K562 (cell line): Measurements from ENCODE around the gene PRPSAP1. TPM values are rescaled to one million over a fixed set of nuclear protein-coding genes. Genes with fewer than 3 reads are reported as not detected.

Experiments used
- ARID3B ChIP-seq: fragments of 250-450 bp; sonication (Bioruptor Pico); IDR thresholded peaks from 2 replicates; pipeline ENCODE4 v1.4.0; 2020; ENCODE audit warnings: borderline replicate concordance
- BRD4 ChIP-seq: fragments of 200-600 bp; sonication (generic); IDR thresholded peaks from 2 replicates; pipeline ENCODE4 v1.6.1; 2017; ENCODE audit warnings: inconsistent platforms
- FUS ChIP-seq: fragments of 200-400 bp; formaldehyde crosslinking; optimal IDR thresholded peaks from 2 replicates; pipeline ENCODE3; 2017; ENCODE audit warnings: low read depth, low read length
- HMBOX1 ChIP-seq: sonication (generic); IDR thresholded peaks from 2 replicates; pipeline ENCODE4 v1.6.1; 2016
- HNRNPK ChIP-seq: fragments of 200-400 bp; formaldehyde crosslinking; IDR thresholded peaks from one replicate; pipeline ENCODE4 v1.6.1; 2018; ENCODE audit warnings: mild to moderate bottlenecking, low read depth, low read length; ENCODE audit not compliant: poor library complexity, severe bottlenecking
- KDM4B ChIP-seq, 2 experiments: fragments of 450-650 bp in 1 of 2; sonication (generic) in 1 of 2; IDR thresholded peaks; 2 replicates each; pipeline ENCODE4 v1.6.1; 2016 to 2017; ENCODE audit warnings: borderline replicate concordance in 2 of 2, antibody characterized with exemption in 1 of 2, low read depth in 1 of 2, mild to moderate bottlenecking in 1 of 2
- KLF1 ChIP-seq: fragments of 450-650 bp; IDR thresholded peaks from 2 replicates; pipeline ENCODE4 v1.6.1; 2016; ENCODE audit warnings: missing genetic modification characterization, missing compliant biosample characterization
- LARP7 ChIP-seq: fragments of 450-650 bp; IDR thresholded peaks from 2 replicates; pipeline ENCODE4 v1.6.1; 2016
- MAX ChIP-seq: sonication (generic); formaldehyde crosslinking; IDR thresholded peaks from 2 replicates; pipeline ENCODE4 v1.9.0; 2022; ENCODE audit warnings: mild to moderate bottlenecking, missing genetic modification reagents
- MYBL2 ChIP-seq, 2 experiments: fragments of 450-650 bp in 1 of 2; sonication (generic) in 1 of 2; formaldehyde crosslinking in 1 of 2; IDR thresholded peaks; 2 replicates each; pipeline versions ENCODE4 v1.6.1 to v1.8.1; 2017 to 2022; ENCODE audit warnings: borderline replicate concordance in 1 of 2, inconsistent platforms in 1 of 2, low read depth in 1 of 2, mild to moderate bottlenecking in 1 of 2, missing genetic modification reagents in 1 of 2, moderate library complexity in 1 of 2
- NFATC3 ChIP-seq: fragments of 450-650 bp; IDR thresholded peaks from 2 replicates; pipeline ENCODE4 v1.6.1; 2017; ENCODE audit warnings: mild to moderate bottlenecking
- POLR2AphosphoS2 ChIP-seq: IDR thresholded peaks from 2 replicates; pipeline ENCODE4 v1.6.1; 2012; ENCODE audit warnings: low read length, improper control_type of control experiment
- SMAD4 ChIP-seq: fragments of 250-450 bp; sonication (Bioruptor Pico); conservative IDR thresholded peaks from 2 replicates; pipeline ENCODE4 v1.8.0; 2021; ENCODE audit warnings: inconsistent platforms, mild to moderate bottlenecking, moderate library complexity
- TFE3 ChIP-seq: fragments of 450-650 bp; formaldehyde crosslinking; IDR thresholded peaks from 2 replicates; pipeline ENCODE4 v1.4.0; 2020; ENCODE audit warnings: mild to moderate bottlenecking, mixed read lengths
- USF1 ChIP-seq: sonication (generic); formaldehyde crosslinking; IDR thresholded peaks from 2 replicates; pipeline ENCODE4 v1.9.0; 2022; ENCODE audit warnings: mild to moderate bottlenecking, missing genetic modification reagents
- ZMIZ1 ChIP-seq, 2 experiments: fragments of 150-350 bp in 1 of 2; IDR thresholded peaks; 2 replicates each; pipeline ENCODE4 v1.6.1; 2012 to 2016; ENCODE audit warnings: low read depth in 2 of 2, low read length in 2 of 2, mild to moderate bottlenecking in 1 of 2, moderate library complexity in 1 of 2
- ZNF282 ChIP-seq: sonication (generic); formaldehyde crosslinking; IDR thresholded peaks from 2 replicates; pipeline ENCODE4 v1.8.1; 2023; ENCODE audit warnings: missing genetic modification reagents
- ZNF707 ChIP-seq: fragments of 250-450 bp; sonication (Bioruptor Pico); conservative IDR thresholded peaks from 2 replicates; pipeline ENCODE4 v1.8.0; 2022; ENCODE audit warnings: inconsistent platforms, mild to moderate bottlenecking, moderate library complexity
- polyA plus RNA-seq, 8 experiments: library from polyadenylated mRNA; depleted of rRNA in 4 of 8; stranded (reverse) in 5 of 8; unstranded in 3 of 8; fragments of >200 nt; fragmentation: Nextera tagmentation in 2 of 8; fragmentation: Illumina TruSeq in 1 of 8; extraction: Ambion mirVana in 2 of 8; extraction: Trizol in 1 of 8; gene quantifications; 2 replicates each; pipeline versions ENCODE4 v1.2.1 to v1.2.3, GENCODE V29; 2011 to 2014; ENCODE audit warnings: inconsistent platforms in 1 of 8, missing spikeins in 1 of 8
- total RNA-seq, 7 experiments: library from RNA; depleted of rRNA in 6 of 7; stranded (reverse); fragments of >200 nt in 6 of 7; fragmentation: Illumina TruSeq in 2 of 7; extraction: Trizol in 2 of 7; gene quantifications; 2 replicates each; pipeline versions ENCODE4 v1.2.1 to v1.2.3, GENCODE V29; 2011 to 2021; ENCODE audit warnings: low replicate concordance in 1 of 7

PRPSAP1 gene
- total and polyA plus RNA-seq, 9 of the 15 experiments (the other 6 are each of a cell fraction or from before 2014, with no cell fraction given), result 21.9 to 77.1 (median 40.8) TPM

GRCh38 chr17:76274112-76274956 is 79.4 kb downstream of the PRPSAP1 start (continued):
- TF ChIP-seq USF1 (CRISPR knock-in tag) (peak; percentile 39; the same call in 1 of the 2 replicates), ZMIZ1 (IDR thresholded peaks at IDR 0.05; ENCODE audit: low read depth in 2 of 2, low read length in 2 of 2) (no peak), ZNF282 (CRISPR knock-in tag) (0 out of 2 replicates have a peak, but pooled peaks have one; percentile 5), ZNF707 (CRISPR knock-in tag) (no peak), LARP7 (no peak), HMBOX1 (no peak), TFE3 (CRISPR knock-in tag) (no peak), BRD4 (no peak), POLR2AphosphoS2 (no peak), MAX (no peak), KLF1 (tag) (no peak), FUS (no peak), KDM4B (IDR thresholded peaks at IDR 0.05; ENCODE audit: borderline replicate concordance in 2 of 2, low read depth in 1 of 2) (no peak), MYBL2 (IDR thresholded peaks at IDR 0.05; ENCODE audit: low read depth) (no peak), MYBL2 (CRISPR knock-in tag; IDR thresholded peaks at IDR 0.05; ENCODE audit: borderline replicate concordance) (no peak), ARID3B (no peak), SMAD4 (no peak), HNRNPK (no peak), NFATC3 (no peak)
